Measurements from ENCODE around the gene RAB30. TPM values are rescaled to one million over a fixed set of nuclear protein-coding genes. Genes with fewer than 3 reads are reported as not detected.
"Not testable (repeated sequence)": the region's sequence is repeated elsewhere in the genome, so short reads cannot be mapped to it uniquely, and the experiment has no call there.

Gene RAB30
- total RNA-seq, 1 donor from 2014 or later = 3.7 TPM

GRCh38 chr11:83011333-83012167, 60.1 kb downstream of the RAB30 start:
- FAIRE-seq = no peak
- DNase-seq (ENCODE audit: low read depth) = no peak
- no peaks in the 10 kb centered on the region for H3K27me3 ChIP-seq (ENCODE audit: control insufficient read depth, insufficient read depth, low read length)
- no peaks in the 10 kb centered on the region for H3K36me3 ChIP-seq (ENCODE audit: control insufficient read depth, insufficient read depth, low read length)
- TF ChIP-seq CTCF (IDR thresholded peaks at IDR 0.05; ENCODE audit: insufficient read depth, low read length, severe bottlenecking) = no peak
- no peak overlapping the region for H3K4me3 ChIP-seq (ENCODE audit: low read depth, low read length)

GRCh38 chr11:83009999-83010398, 61.7 kb downstream of the RAB30 start:
- no peaks in the 10 kb centered on the region for H3K36me3 ChIP-seq (ENCODE audit: control insufficient read depth, insufficient read depth, low read length)
- no peak for TF ChIP-seq CTCF (IDR thresholded peaks at IDR 0.05; ENCODE audit: insufficient read depth, low read length, severe bottlenecking)
- DNase-seq (ENCODE audit: low read depth) = no peak
- no peak for FAIRE-seq
- no peak overlapping the region for H3K4me3 ChIP-seq (ENCODE audit: low read depth, low read length)
- no peaks in the 10 kb centered on the region for H3K27me3 ChIP-seq (ENCODE audit: control insufficient read depth, insufficient read depth, low read length)

GRCh38 chr11:83009136-83009535, 62.6 kb downstream of the RAB30 start:
- not testable (repeated sequence) for H3K36me3 ChIP-seq (ENCODE audit: control insufficient read depth, insufficient read depth, low read length); H3K27me3 ChIP-seq (ENCODE audit: control insufficient read depth, insufficient read depth, low read length); H3K4me3 ChIP-seq (ENCODE audit: low read depth, low read length); DNase-seq (ENCODE audit: low read depth); FAIRE-seq

- Histone ChIP-seq H3K4me3 (ENCODE audit: low read depth, low read length) (no peak overlapping the region), H3K27me3 (ENCODE audit: control insufficient read depth, insufficient read depth, low read length) (no peaks in the 10 kb centered on the region), H3K36me3 (ENCODE audit: control insufficient read depth, insufficient read depth, low read length) (no peaks in the 10 kb centered on the region)
- no peak for TF ChIP-seq CTCF (IDR thresholded peaks at IDR 0.05; ENCODE audit: insufficient read depth, low read length, severe bottlenecking)
- DNase-seq (ENCODE audit: low read depth) (peak; percentile 66), FAIRE-seq (no peak)
These were observed 63.1 kb downstream of the RAB30 start for GRCh38 chr11:83008581-83008923.

GRCh38 chr11:83007909-83008580, 63.7 kb downstream of the RAB30 start:
- no peak overlapping the region for H3K4me3 ChIP-seq (ENCODE audit: low read depth, low read length)
- H3K27me3 ChIP-seq (ENCODE audit: control insufficient read depth, insufficient read depth, low read length) = no peaks in the 10 kb centered on the region
- no peaks in the 10 kb centered on the region for H3K36me3 ChIP-seq (ENCODE audit: control insufficient read depth, insufficient read depth, low read length)
- DNase-seq (ENCODE audit: low read depth) (no peak), FAIRE-seq (no peak)
- no peak for TF ChIP-seq CTCF (IDR thresholded peaks at IDR 0.05; ENCODE audit: insufficient read depth, low read length, severe bottlenecking)

GRCh38 chr11:83007477-83007876, 64.2 kb downstream of the RAB30 start:
- no peaks in the 10 kb centered on the region for H3K27me3 ChIP-seq (ENCODE audit: control insufficient read depth, insufficient read depth, low read length)
- no peak for DNase-seq (ENCODE audit: low read depth)
- FAIRE-seq = no peak
- H3K36me3 ChIP-seq (ENCODE audit: control insufficient read depth, insufficient read depth, low read length) = no peaks in the 10 kb centered on the region
- H3K4me3 ChIP-seq (ENCODE audit: low read depth, low read length) = no peak overlapping the region
- no peak for TF ChIP-seq CTCF (IDR thresholded peaks at IDR 0.05; ENCODE audit: insufficient read depth, low read length, severe bottlenecking)
